GM12864 (cell line): ENCODE results near the gene UTP11.

ENCODE experiments used
- DNase-seq: peaks from one replicate; pipeline ENCODE4 v3.0.0-alpha.2; 2011; ENCODE audit warnings: low read depth
- H3K4me3 ChIP-seq: 2 replicates; pipeline ENCODE4 v1.5.1; 2011; ENCODE audit warnings: mild to moderate bottlenecking, low read depth, low read length, control low read depth
- CTCF ChIP-seq: IDR thresholded peaks from 2 replicates; pipeline ENCODE4 v1.5.1; 2011; ENCODE audit warnings: low read depth, mild to moderate bottlenecking, moderate library complexity, low read length, control low read depth, inconsistent platforms; ENCODE audit errors: missing control alignments

Gene UTP11

GRCh38 chr1:38045401-38046332 lies 33.1 kb downstream of the UTP11 start:
- DNase-seq: no peak
- no peak for TF ChIP-seq CTCF
- peak overlapping the region; percentile 6; the same call in 1 of the 2 replicates for H3K4me3 ChIP-seq

- DNase-seq: no peak
- H3K4me3 ChIP-seq: peak within 1 kb of the TSS; percentile 56
- no peak for TF ChIP-seq CTCF
Observed at GRCh38 chr1:38046333-38046883, 33.9 kb downstream of the UTP11 start, which contains the start of gene POU3F1. TSS of gene POU3F1 (minus strand) at chr1:38046793. CDS start at chr1:38046743, 50 bp downstream.

GRCh38 chr1:38046884-38047602 lies 34.5 kb downstream of the UTP11 start:
- peak; percentile 22 for DNase-seq
- H3K4me3 ChIP-seq: peak overlapping the region; percentile 56
- TF ChIP-seq CTCF: no peak

- no peak for DNase-seq
- no peak for TF ChIP-seq CTCF
- peak overlapping the region; percentile 56 for H3K4me3 ChIP-seq
Observed at GRCh38 chr1:38047603-38048141, 35.1 kb downstream of the UTP11 start.

- no peak overlapping the region for H3K4me3 ChIP-seq
- no peak for TF ChIP-seq CTCF
- no peak for DNase-seq
Observed at GRCh38 chr1:38050397-38051078, 38.0 kb downstream of the UTP11 start.

GRCh38 chr1:38051079-38051543 lies 38.6 kb downstream of the UTP11 start:
- no peak for DNase-seq
- H3K4me3 ChIP-seq: no peak overlapping the region
- peak; percentile 13 for TF ChIP-seq CTCF
